PFSK-1 (cell line): ENCODE data around the gene TMEM143.

ENCODE experiments used
- FOXP2 ChIP-seq: optimal IDR thresholded peaks from 2 replicates; pipeline ENCODE3; 2011; ENCODE audit warnings: borderline replicate concordance, control low read depth, inconsistent platforms; ENCODE audit not compliant: insufficient read depth; ENCODE audit errors: extremely low read length, extremely low read depth
- POLR2AphosphoS5 ChIP-seq: IDR thresholded peaks from 2 replicates; pipeline ENCODE4 v1.6.1; 2012; ENCODE audit warnings: low read depth, mild to moderate bottlenecking, control low read depth, low read length, moderate library complexity
- REST ChIP-seq, 2 experiments: IDR thresholded peaks; 2 replicates each; pipeline versions ENCODE4 v1.6.1 to v1.8.0; 2011 to 2012; ENCODE audit warnings: low read depth in 2 of 2, low read length in 2 of 2, control low read depth in 1 of 2, inconsistent platforms in 1 of 2, mild to moderate bottlenecking in 1 of 2, moderate library complexity in 1 of 2; ENCODE audit not compliant: insufficient read depth in 1 of 2
- SIN3A ChIP-seq: IDR thresholded peaks from 2 replicates; pipeline ENCODE4 v1.6.1; 2012; ENCODE audit warnings: mild to moderate bottlenecking, low read length, moderate library complexity, borderline replicate concordance; ENCODE audit not compliant: insufficient read depth
- TAF1 ChIP-seq: IDR thresholded peaks from 2 replicates; pipeline ENCODE4 v1.6.1; 2012; ENCODE audit warnings: low read length, control low read depth, borderline replicate concordance; ENCODE audit not compliant: insufficient read depth

GRCh38 chr19:48342414-48342738 is 21.4 kb downstream of the TMEM143 start:
- TF ChIP-seq REST (IDR thresholded peaks at IDR 0.05; ENCODE audit: insufficient read depth in 1 of 2, low read depth in 2 of 2, low read length in 2 of 2) (no peak), POLR2AphosphoS5 (no peak), TAF1 (no peak), SIN3A (no peak), FOXP2 (no peak)
